Epithelial cell of esophagus (primary cell): Measurements from ENCODE around the gene HHAT.

Source experiments
- DNase-seq: peaks from one replicate; pipeline ENCODE4 v3.0.0; 2010; ENCODE audit warnings: low read depth
- H3K4me3 ChIP-seq: 2 replicates; pipeline ENCODE4 v1.5.1; 2011; ENCODE audit warnings: mild to moderate bottlenecking, low read length, control low read depth
- TF ChIP-seq, protein P1 (sequence below): IDR thresholded peaks from 2 replicates; pipeline ENCODE4 v1.5.1; 2011; ENCODE audit warnings: low read depth, mild to moderate bottlenecking, low read length, control low read depth, inconsistent platforms; ENCODE audit not compliant: insufficient read depth; ENCODE audit errors: missing control alignments

The HHAT gene

GRCh38 chr1:210554382-210554781, 225.7 kb downstream of the HHAT start:
- DNase-seq: no peak
- H3K4me3 ChIP-seq: no peak overlapping the region
- TF ChIP-seq, protein P1, sequence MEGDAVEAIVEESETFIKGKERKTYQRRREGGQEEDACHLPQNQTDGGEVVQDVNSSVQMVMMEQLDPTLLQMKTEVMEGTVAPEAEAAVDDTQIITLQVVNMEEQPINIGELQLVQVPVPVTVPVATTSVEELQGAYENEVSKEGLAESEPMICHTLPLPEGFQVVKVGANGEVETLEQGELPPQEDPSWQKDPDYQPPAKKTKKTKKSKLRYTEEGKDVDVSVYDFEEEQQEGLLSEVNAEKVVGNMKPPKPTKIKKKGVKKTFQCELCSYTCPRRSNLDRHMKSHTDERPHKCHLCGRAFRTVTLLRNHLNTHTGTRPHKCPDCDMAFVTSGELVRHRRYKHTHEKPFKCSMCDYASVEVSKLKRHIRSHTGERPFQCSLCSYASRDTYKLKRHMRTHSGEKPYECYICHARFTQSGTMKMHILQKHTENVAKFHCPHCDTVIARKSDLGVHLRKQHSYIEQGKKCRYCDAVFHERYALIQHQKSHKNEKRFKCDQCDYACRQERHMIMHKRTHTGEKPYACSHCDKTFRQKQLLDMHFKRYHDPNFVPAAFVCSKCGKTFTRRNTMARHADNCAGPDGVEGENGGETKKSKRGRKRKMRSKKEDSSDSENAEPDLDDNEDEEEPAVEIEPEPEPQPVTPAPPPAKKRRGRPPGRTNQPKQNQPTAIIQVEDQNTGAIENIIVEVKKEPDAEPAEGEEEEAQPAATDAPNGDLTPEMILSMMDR: no peak

DNA sequence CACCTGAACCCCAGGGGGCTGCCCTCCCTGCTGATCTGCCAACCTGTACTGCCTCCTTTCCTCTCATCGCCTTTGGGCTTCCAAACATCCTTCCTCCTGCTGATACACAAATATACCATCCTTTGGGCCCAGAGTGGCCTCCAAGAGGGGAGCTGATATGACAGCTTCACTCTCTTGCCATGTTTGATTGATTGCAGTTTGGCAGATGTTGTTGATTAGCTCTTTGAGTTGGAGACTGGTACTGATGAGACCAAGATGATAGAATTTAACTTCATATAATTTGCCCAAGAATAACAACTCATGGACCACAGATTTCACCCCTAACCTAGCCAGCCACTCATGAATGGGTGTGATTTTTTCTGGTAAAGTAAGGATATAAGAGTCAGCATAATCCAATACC, 227.8 kb downstream of the HHAT start:
- DNase-seq: no peak
- TF ChIP-seq, protein P1: no peak
- H3K4me3 ChIP-seq: no peak overlapping the region

GRCh38 chr1:210557426-210558077, 228.8 kb downstream of the HHAT start:
- no peak overlapping the region for H3K4me3 ChIP-seq
- TF ChIP-seq, protein P1: no peak
- DNase-seq: no peak

DNA sequence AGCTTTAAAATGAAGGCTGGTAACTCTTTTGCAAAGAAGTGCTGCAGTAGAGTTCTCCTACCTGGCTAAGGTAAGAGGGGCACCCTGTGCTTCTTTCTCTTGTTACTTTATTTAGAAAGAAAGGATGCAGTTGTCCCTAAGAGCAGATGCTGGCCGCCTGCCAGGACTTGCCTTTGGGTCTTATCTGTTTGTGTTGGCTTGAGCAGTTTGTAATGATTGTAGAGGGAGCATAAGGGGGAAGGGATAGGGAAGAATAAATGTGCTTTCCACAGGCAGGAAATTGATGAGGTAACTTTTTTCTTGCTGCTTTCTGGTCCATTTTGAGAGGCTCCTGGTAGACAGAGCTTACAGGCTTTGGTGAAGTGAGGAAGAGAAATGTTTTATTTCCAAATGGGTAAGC, 229.6 kb downstream of the HHAT start:
- TF ChIP-seq, protein P1: no peak
- H3K4me3 ChIP-seq: no peak overlapping the region

GRCh38 chr1:210565306-210565705, 236.6 kb downstream of the HHAT start:
- TF ChIP-seq, protein P1: no peak
- DNase-seq: no peak
- H3K4me3 ChIP-seq: no peak overlapping the region

More for the DNA sequence above, 229.6 kb downstream of the HHAT start:
- no peak for DNase-seq

DNA sequence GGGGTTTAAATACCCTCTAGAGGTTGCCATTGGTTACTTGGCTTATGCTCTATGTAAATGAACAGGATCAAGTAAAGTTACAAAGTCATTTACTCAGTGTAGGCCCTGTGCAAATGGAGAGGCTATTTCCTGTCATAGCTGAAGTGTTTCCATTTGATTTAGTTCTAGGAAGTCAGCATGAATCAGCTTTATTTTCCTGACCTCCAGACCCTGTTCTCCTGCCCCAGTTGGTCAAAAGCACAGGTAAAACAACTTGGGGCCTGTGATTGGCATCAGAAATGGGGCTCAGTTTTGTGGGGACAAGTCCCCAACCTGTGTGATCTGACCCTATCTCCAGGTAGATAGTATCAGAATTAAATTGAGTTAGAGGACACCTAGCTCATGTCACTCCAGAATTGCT, 239.9 kb downstream of the HHAT start:
- no peak for DNase-seq
- H3K4me3 ChIP-seq: no peak overlapping the region
- TF ChIP-seq, protein P1: no peak

DNA sequence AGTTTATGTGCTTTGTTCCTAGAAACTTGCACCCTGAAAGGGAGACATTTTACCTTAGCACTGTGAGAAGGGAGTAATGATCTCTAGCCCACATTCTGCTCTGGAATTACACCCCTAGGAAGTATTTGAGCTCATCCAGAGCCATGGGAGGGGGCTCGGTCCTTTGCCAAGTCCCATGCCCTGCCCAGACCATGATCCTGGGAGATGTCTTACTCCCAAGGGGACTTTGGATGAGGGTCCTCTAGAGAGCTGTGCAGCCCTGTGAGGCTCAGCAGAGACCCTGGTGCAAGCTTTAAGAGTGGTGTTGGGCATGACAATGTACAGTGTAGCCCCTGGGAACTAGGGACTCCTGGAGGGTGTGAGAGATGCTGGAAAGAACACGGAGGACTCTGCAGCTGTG, 241.4 kb downstream of the HHAT start:
- H3K4me3 ChIP-seq: no peak overlapping the region
- TF ChIP-seq, protein P1: no peak
- DNase-seq: no peak
